NCI-H1930 (cell line): Measurements from ENCODE around the gene UBE4A.

ENCODE experiments used
- DNase-seq, 2 experiments: peaks; one replicate each; lab custom pipeline; 2025; lab: John Stamatoyannopoulos, UW

Gene UBE4A

GRCh38 chr11:118341815-118342489 is 17.4 kb upstream of the UBE4A start:
- DNase-seq = no peak

- DNase-seq = no peak
Measured at GRCh38 chr11:118342503-118343161, 16.8 kb upstream of the UBE4A start, which contains the start of gene CD3D. CD3D (minus strand) TSS chr11:118342705; CDS start chr11:118342607, 98 bp downstream.

- DNase-seq = no peak
Measured at GRCh38 chr11:118343248-118343647, 16.2 kb upstream of the UBE4A start.

- DNase-seq = no peak
Measured at GRCh38 chr11:118343981-118344515, 15.4 kb upstream of the UBE4A start, which contains the start of gene CD3G. CD3G (plus strand) TSS chr11:118344344; CDS start chr11:118344424, 80 bp downstream.

- no peak for DNase-seq
Measured at GRCh38 chr11:118349475-118349874, 9.9 kb upstream of the UBE4A start.

- DNase-seq = no peak
Measured at GRCh38 chr11:118353084-118353710, 6.2 kb upstream of the UBE4A start.

GRCh38 chr11:118358071-118358470 is 1.3 kb upstream of the UBE4A start:
- DNase-seq = no peak

GRCh38 chr11:118364956-118365615 is 5.7 kb downstream of the UBE4A start:
- no peak for DNase-seq

- DNase-seq = no peak
Measured at GRCh38 chr11:118366287-118366686, 6.9 kb downstream of the UBE4A start.

GRCh38 chr11:118370774-118371173 is 11.4 kb downstream of the UBE4A start:
- DNase-seq = no peak

- DNase-seq = no peak
Measured at GRCh38 chr11:118373263-118373662, 13.9 kb downstream of the UBE4A start.

GRCh38 chr11:118373871-118374270 is 14.5 kb downstream of the UBE4A start:
- no peak for DNase-seq

- DNase-seq = no peak
Measured at GRCh38 chr11:118374729-118375128, 15.3 kb downstream of the UBE4A start.

- DNase-seq = no peak
Measured at GRCh38 chr11:118375978-118376377, 16.6 kb downstream of the UBE4A start.

GRCh38 chr11:118379497-118379896 is 20.1 kb downstream of the UBE4A start:
- DNase-seq = no peak

GRCh38 chr11:118380571-118380970 is 21.2 kb downstream of the UBE4A start:
- DNase-seq = no peak

GRCh38 chr11:118382954-118383353 is 23.6 kb downstream of the UBE4A start:
- no peak for DNase-seq

- no peak for DNase-seq
Measured at GRCh38 chr11:118383657-118384056, 24.3 kb downstream of the UBE4A start.

GRCh38 chr11:118396097-118396501 is 36.7 kb downstream of the UBE4A start:
- no peak for DNase-seq

GRCh38 chr11:118397448-118397847 is 38.0 kb downstream of the UBE4A start:
- DNase-seq = no peak

- no peak for DNase-seq
Measured at GRCh38 chr11:118398791-118399559, 39.6 kb downstream of the UBE4A start.
